ENCODE measurements around the gene PEX13.

Gene PEX13

GRCh38 chr2:61045226-61045625 is 27.7 kb downstream of the PEX13 start:
- H3K27me3 Mint-ChIP-seq: no peaks in the 10 kb centered on the region
- ATAC-seq (replicated peaks; ENCODE audit: extremely low read depth, poor library complexity, severe bottlenecking) (no peak), DNase-seq (ENCODE audit: low spot score in 2 of 2) (no peak)
- peaks cover 18% of the 10 kb centered on the region for H3K4me1 Mint-ChIP-seq
- H3K4me3 Mint-ChIP-seq: no peak overlapping the region
- H3K27ac Mint-ChIP-seq (ENCODE audit: low read depth): no peak overlapping the region
- H3K9me3 Mint-ChIP-seq: no peaks in the 10 kb centered on the region
- H3K36me3 Mint-ChIP-seq (ENCODE audit: insufficient read depth): peaks cover 33% of the 10 kb centered on the region

- Mint-ChIP-seq H3K36me3 (ENCODE audit: insufficient read depth) (peaks cover 35% of the 10 kb centered on the region), H3K27ac (ENCODE audit: low read depth) (no peak overlapping the region), H3K4me1 (peaks cover 15% of the 10 kb centered on the region), H3K4me3 (no peak overlapping the region), H3K9me3 (no peaks in the 10 kb centered on the region), H3K27me3 (no peaks in the 10 kb centered on the region)
- no peak for ATAC-seq (replicated peaks; ENCODE audit: extremely low read depth, poor library complexity, severe bottlenecking)
- DNase-seq (ENCODE audit: low spot score in 2 of 2): no peak
Measured at GRCh38 chr2:61045999-61046398, 28.5 kb downstream of the PEX13 start.

GRCh38 chr2:61055557-61055956 is 38.0 kb downstream of the PEX13 start:
- DNase-seq (ENCODE audit: low spot score in 2 of 2) (no peak), ATAC-seq (replicated peaks; ENCODE audit: extremely low read depth, poor library complexity, severe bottlenecking) (no peak)
- H3K4me3 Mint-ChIP-seq: no peak overlapping the region
- H3K27ac Mint-ChIP-seq (ENCODE audit: low read depth): peak overlapping the region; percentile 38
- H3K4me1 Mint-ChIP-seq: no peaks in the 10 kb centered on the region
- H3K27me3 Mint-ChIP-seq: no peaks in the 10 kb centered on the region
- H3K36me3 Mint-ChIP-seq (ENCODE audit: insufficient read depth): peaks cover 17% of the 10 kb centered on the region
- H3K9me3 Mint-ChIP-seq: no peaks in the 10 kb centered on the region

DNA sequence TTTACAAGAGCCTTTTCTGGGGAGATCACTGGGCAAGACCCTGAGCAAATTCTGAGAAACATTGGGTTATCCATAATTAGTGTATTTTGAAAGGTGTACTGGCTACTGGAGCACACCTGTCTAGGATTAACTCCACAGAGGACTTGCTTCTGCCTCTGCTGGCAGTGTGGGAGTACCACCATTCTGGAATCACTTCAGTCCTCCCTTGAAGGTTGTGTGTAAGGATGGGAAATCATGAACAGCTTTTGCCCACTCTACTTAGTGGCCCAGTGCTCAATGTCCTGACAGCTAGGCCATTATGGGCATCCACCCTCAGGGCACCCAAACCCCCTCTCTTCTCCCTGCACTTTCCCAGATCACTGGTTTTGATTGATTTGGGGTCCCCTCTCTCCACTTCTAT is 40.0 kb downstream of the PEX13 start:
- no peaks in the 10 kb centered on the region for H3K9me3 Mint-ChIP-seq
- ATAC-seq (replicated peaks; ENCODE audit: extremely low read depth, poor library complexity, severe bottlenecking) (no peak), DNase-seq (ENCODE audit: low spot score in 2 of 2) (no peak)
- H3K27me3 Mint-ChIP-seq: no peaks in the 10 kb centered on the region
- peaks cover 11% of the 10 kb centered on the region for H3K36me3 Mint-ChIP-seq (ENCODE audit: insufficient read depth)
- no peak overlapping the region for H3K27ac Mint-ChIP-seq (ENCODE audit: low read depth)
- no peak overlapping the region for H3K4me3 Mint-ChIP-seq
- H3K4me1 Mint-ChIP-seq: no peaks in the 10 kb centered on the region

DNA sequence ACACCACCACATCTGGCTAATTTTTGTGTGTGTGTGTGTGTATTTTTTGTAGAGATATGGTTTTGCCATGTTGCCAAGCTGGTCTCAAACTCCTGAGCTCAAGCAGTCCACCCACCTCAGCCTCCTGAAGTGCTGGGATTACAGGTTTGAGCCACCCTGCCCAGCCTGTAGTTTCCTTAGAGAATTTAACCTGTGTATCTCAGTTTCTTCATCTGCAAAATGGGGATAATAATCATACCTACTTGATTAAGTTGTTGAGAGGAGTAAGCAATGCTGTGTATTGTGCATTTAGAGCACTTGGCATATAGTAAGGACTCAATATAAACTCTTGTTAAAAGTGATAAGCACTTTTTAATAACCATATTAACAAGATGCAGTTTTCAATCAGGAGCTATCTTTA is 41.9 kb downstream of the PEX13 start:
- Mint-ChIP-seq H3K9me3 (no peaks in the 10 kb centered on the region), H3K27ac (ENCODE audit: low read depth) (no peak overlapping the region), H3K4me1 (no peaks in the 10 kb centered on the region), H3K36me3 (ENCODE audit: insufficient read depth) (peaks cover 11% of the 10 kb centered on the region), H3K4me3 (no peak overlapping the region), H3K27me3 (no peaks in the 10 kb centered on the region)
- ATAC-seq (replicated peaks; ENCODE audit: extremely low read depth, poor library complexity, severe bottlenecking) (no peak), DNase-seq (ENCODE audit: low spot score in 2 of 2) (no peak)

DNA sequence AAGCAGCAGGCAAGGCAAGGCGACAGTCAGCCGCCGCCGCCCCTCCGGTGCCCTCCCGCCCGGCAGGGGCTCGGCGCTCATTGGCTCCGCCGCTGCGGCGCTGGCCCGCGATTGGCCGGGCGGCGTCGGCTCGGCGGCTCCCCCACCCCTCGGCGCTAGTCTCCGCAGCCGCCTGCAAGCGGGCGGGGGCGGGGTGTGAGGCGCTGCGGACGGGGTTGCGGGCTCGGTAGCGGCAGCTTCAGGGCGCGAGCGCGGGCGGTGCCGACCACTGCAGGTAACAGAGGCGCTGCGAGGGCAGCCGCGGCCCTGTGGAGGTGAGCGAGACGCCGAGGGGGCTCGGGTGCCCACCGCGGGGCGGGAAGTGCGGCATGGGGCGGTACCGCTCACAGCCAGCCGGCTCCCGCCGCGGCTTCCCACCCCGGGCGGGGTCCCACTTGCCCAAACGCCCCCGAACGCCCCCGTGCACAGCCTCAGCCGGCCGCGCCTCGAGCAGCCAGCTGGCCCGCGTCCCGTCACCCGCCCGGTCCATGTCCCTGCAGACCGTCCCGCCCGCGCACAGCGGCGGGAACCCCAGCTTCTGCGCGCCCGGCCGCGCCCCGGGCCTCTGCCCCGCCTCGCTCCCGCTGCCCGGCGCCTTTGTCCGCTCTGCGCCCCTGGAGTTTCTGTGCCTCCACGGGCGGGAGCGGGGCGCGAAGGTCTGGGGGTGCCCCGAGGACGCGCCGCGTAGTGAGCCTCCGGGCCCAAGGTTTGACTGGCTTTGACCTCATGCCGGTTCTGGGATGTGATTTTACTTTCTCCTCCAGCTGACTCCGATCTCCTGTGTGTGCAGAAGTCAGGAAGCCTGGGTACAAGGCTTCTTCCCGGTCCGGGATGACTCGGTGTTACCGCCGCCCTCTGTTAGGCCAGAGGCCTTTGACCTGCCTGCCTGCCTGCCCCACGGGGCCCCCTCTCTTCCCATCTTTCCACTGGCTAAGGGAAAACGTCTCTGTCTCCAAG is 48.5 kb downstream of the PEX13 start, which contains the start of gene SANBR:
Gene SANBR, plus strand, starts transcription at position 158 of the 996 bp plus-strand sequence. CDS start 4,480 bp downstream, outside the sequence.
- H3K4me1 Mint-ChIP-seq: peaks cover 11% of the 10 kb centered on the region
- peaks cover 2% of the 10 kb centered on the region for H3K36me3 Mint-ChIP-seq (ENCODE audit: insufficient read depth)
- H3K4me3 Mint-ChIP-seq: peak within 1 kb of the TSS; percentile 85
- peak within 1 kb of the TSS; percentile 82 for H3K27ac Mint-ChIP-seq (ENCODE audit: low read depth)
- no peaks in the 10 kb centered on the region for H3K9me3 Mint-ChIP-seq
- DNase-seq (ENCODE audit: low spot score in 2 of 2): peak; percentile 66 to 70
- peak; percentile 97 for ATAC-seq (replicated peaks; ENCODE audit: extremely low read depth, poor library complexity, severe bottlenecking)
- H3K27me3 Mint-ChIP-seq: no peaks in the 10 kb centered on the region

DNA sequence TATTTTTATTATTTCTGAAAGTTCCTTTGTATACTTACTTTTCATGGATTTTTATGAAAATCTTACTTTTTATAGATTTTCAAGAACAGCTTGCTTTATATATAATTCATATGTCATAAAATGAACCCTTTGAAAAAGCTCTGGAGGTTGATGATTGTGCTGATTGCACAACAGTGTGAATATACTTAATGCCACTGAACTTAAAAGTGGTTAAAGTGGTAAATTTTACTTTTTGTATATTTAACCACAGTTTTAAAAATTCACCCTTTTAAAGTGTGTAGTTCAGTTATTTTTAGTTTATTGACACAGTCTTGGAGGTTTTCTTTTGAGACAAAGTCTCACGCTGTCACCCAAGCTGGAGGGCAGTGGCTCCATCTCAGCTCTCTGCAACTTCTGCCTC is 56.6 kb downstream of the PEX13 start:
- Mint-ChIP-seq H3K27ac (ENCODE audit: low read depth) (no peak overlapping the region), H3K27me3 (no peaks in the 10 kb centered on the region), H3K4me3 (no peak overlapping the region), H3K9me3 (no peaks in the 10 kb centered on the region), H3K4me1 (no peaks in the 10 kb centered on the region), H3K36me3 (ENCODE audit: insufficient read depth) (peaks cover 9% of the 10 kb centered on the region)
- ATAC-seq (replicated peaks; ENCODE audit: extremely low read depth, poor library complexity, severe bottlenecking) (no peak), DNase-seq (ENCODE audit: low spot score in 2 of 2) (no peak)

DNA sequence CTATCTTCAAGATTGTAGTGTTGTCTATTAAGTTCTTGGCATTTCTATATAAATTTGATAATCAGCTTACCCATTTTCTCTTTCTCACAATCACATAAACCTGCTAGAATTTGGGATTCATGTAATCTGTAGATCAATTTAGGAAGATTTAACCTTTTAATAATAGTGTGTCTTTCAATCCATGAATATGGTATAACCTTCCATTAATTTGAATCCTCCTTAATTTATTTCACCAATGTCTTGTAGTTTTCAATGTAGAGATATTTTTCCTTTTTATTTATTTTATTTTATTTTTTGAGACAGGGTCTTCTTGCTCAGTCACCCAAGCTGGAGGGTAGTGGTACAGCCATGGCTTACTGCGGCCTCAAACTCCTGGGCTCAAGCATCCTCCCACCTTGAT is 68.4 kb downstream of the PEX13 start:
- Mint-ChIP-seq H3K27ac (ENCODE audit: low read depth) (no peak overlapping the region), H3K4me1 (no peaks in the 10 kb centered on the region), H3K36me3 (ENCODE audit: insufficient read depth) (peaks cover 2% of the 10 kb centered on the region), H3K27me3 (no peaks in the 10 kb centered on the region), H3K9me3 (no peaks in the 10 kb centered on the region), H3K4me3 (no peak overlapping the region)
- no peak for ATAC-seq (replicated peaks; ENCODE audit: extremely low read depth, poor library complexity, severe bottlenecking)
- DNase-seq (ENCODE audit: low spot score in 2 of 2): no peak

DNA sequence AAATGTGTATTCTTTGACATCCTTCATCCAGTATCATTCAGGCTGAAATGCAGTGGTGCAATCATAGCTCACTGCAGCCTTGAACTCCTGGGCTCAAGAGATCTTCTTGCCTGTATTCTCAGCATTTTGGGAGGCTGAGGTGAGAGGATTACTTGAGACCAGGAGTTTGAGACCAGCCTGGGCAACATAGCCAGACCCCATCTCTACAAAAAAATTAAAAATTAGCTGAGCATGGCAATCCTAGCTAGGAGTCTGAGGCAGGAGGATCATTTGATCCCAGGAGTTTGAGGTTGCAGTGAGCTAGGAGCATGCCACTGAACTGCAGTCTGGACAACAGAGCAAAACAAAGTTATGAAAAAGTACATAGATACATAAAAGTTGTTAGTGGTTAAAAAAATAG is 72.3 kb downstream of the PEX13 start:
- DNase-seq (ENCODE audit: low spot score in 2 of 2): no peak
- H3K4me1 Mint-ChIP-seq: no peaks in the 10 kb centered on the region
- no peak overlapping the region for H3K4me3 Mint-ChIP-seq
- no peaks in the 10 kb centered on the region for H3K9me3 Mint-ChIP-seq
- ATAC-seq (replicated peaks; ENCODE audit: extremely low read depth, poor library complexity, severe bottlenecking): no peak
- H3K27me3 Mint-ChIP-seq: no peaks in the 10 kb centered on the region
- no peak overlapping the region for H3K27ac Mint-ChIP-seq (ENCODE audit: low read depth)
- H3K36me3 Mint-ChIP-seq (ENCODE audit: insufficient read depth): no peaks in the 10 kb centered on the region

- Mint-ChIP-seq H3K27ac (ENCODE audit: low read depth) (no peak overlapping the region), H3K9me3 (no peaks in the 10 kb centered on the region), H3K4me3 (no peak overlapping the region), H3K36me3 (ENCODE audit: insufficient read depth) (no peaks in the 10 kb centered on the region), H3K4me1 (no peaks in the 10 kb centered on the region), H3K27me3 (no peaks in the 10 kb centered on the region)
- no peak for DNase-seq (ENCODE audit: low spot score in 2 of 2)
- no peak for ATAC-seq (replicated peaks; ENCODE audit: extremely low read depth, poor library complexity, severe bottlenecking)
Measured at GRCh38 chr2:61090386-61090921, 72.9 kb downstream of the PEX13 start.

DNA sequence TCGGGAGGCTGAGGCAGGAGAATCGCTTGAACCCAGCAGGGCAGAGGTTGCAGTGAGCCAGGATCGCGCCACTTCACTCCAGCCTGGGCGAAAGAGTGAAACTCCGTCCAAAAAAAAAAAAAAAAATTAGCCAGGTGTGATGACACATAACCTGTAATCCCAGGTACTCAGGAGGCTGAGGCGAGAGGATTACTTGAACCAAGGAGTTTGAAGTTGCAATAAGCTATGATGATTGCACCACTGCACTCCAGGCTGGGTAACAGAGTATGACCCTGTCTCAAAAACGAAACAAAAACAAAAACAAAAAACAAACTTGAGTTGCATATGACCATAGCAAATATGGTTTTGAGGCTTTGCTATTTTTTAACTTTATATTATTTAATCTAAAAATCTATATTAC is 74.0 kb downstream of the PEX13 start:
- no peaks in the 10 kb centered on the region for H3K36me3 Mint-ChIP-seq (ENCODE audit: insufficient read depth)
- ATAC-seq (replicated peaks; ENCODE audit: extremely low read depth, poor library complexity, severe bottlenecking) (no peak), DNase-seq (ENCODE audit: low spot score in 2 of 2) (no peak)
- peaks cover 7% of the 10 kb centered on the region for H3K4me1 Mint-ChIP-seq
- no peaks in the 10 kb centered on the region for H3K27me3 Mint-ChIP-seq
- H3K9me3 Mint-ChIP-seq: no peaks in the 10 kb centered on the region
- H3K27ac Mint-ChIP-seq (ENCODE audit: low read depth): no peak overlapping the region
- no peak overlapping the region for H3K4me3 Mint-ChIP-seq

GRCh38 chr2:61096438-61096837 is 78.9 kb downstream of the PEX13 start:
- ATAC-seq (replicated peaks; ENCODE audit: extremely low read depth, poor library complexity, severe bottlenecking): no peak
- H3K9me3 Mint-ChIP-seq: no peaks in the 10 kb centered on the region
- H3K27ac Mint-ChIP-seq (ENCODE audit: low read depth): no peak overlapping the region

GRCh38 chr2:61100801-61101200 is 83.3 kb downstream of the PEX13 start:
- ATAC-seq (replicated peaks; ENCODE audit: extremely low read depth, poor library complexity, severe bottlenecking): no peak
- no peak for DNase-seq (ENCODE audit: low spot score in 2 of 2)
- H3K4me3 Mint-ChIP-seq: no peak overlapping the region
- no peaks in the 10 kb centered on the region for H3K9me3 Mint-ChIP-seq
- no peaks in the 10 kb centered on the region for H3K36me3 Mint-ChIP-seq (ENCODE audit: insufficient read depth)
- H3K4me1 Mint-ChIP-seq: peaks cover 5% of the 10 kb centered on the region
- no peaks in the 10 kb centered on the region for H3K27me3 Mint-ChIP-seq
- H3K27ac Mint-ChIP-seq (ENCODE audit: low read depth): no peak overlapping the region

More at GRCh38 chr2:61096438-61096837, 78.9 kb downstream of the PEX13 start:
- H3K27me3 Mint-ChIP-seq: no peaks in the 10 kb centered on the region
- no peak overlapping the region for H3K4me3 Mint-ChIP-seq
- no peaks in the 10 kb centered on the region for H3K36me3 Mint-ChIP-seq (ENCODE audit: insufficient read depth)
- DNase-seq (ENCODE audit: low spot score in 2 of 2): no peak
- peaks cover 7% of the 10 kb centered on the region for H3K4me1 Mint-ChIP-seq
